ENCODE results near the gene WNT1. TPM values are rescaled to one million over a fixed set of nuclear protein-coding genes. Genes with fewer than 3 reads are reported as not detected.

WNT1 gene
- total RNA-seq, 1 donor from 2014 or later = not detected

- Mint-ChIP-seq H3K4me1 (peaks cover 28% of the 10 kb centered on the region), H3K27ac (no peak overlapping the region), H3K4me3 (peak overlapping the region; percentile 31), H3K36me3 (no peaks in the 10 kb centered on the region), H3K27me3 (ENCODE audit: insufficient read depth, low read depth) (peaks cover 64% of the 10 kb centered on the region), H3K9me3 (no peaks in the 10 kb centered on the region)
- no peaks in the 10 kb centered on the region for H3K79me2 ChIP-seq (ENCODE audit: low read depth)
- no peak overlapping the region for H3K9ac ChIP-seq
- no peak for TF ChIP-seq EZH2 (IDR thresholded peaks at IDR 0.05)
- TF ChIP-seq EZH2phosphoT487 (IDR thresholded peaks at IDR 0.05) = no peak
- no peak for TF ChIP-seq CTCF (IDR thresholded peaks at IDR 0.05)
- H3K4me2 ChIP-seq = no peak overlapping the region
- no peak for DNase-seq (ENCODE audit: low spot score)
- H3K27me3 ChIP-seq = peaks cover 62% of the 10 kb centered on the region
- H3F3A ChIP-seq (ENCODE audit: low read depth) = peaks cover 24% of the 10 kb centered on the region
- no peak overlapping the region for H3K27ac ChIP-seq
- H3K4me1 ChIP-seq = peaks cover 31% of the 10 kb centered on the region
- no peak overlapping the region for H3K4me3 ChIP-seq
- H3K9me3 ChIP-seq (ENCODE audit: low read depth) = no peaks in the 10 kb centered on the region
- H4K20me1 ChIP-seq (ENCODE audit: low read depth) = peaks cover 27% of the 10 kb centered on the region
- H2AFZ ChIP-seq (replicated peaks) = no peak overlapping the region
- H3K36me3 ChIP-seq = no peaks in the 10 kb centered on the region
Measured at GRCh38 chr12:48967991-48968390, 10.1 kb upstream of the WNT1 start.

GRCh38 chr12:48968467-48968866 is 9.7 kb upstream of the WNT1 start:
- Histone ChIP-seq H3F3A (ENCODE audit: low read depth) (peaks cover 29% of the 10 kb centered on the region), H3K4me3 (no peak overlapping the region), H3K4me1 (peaks cover 31% of the 10 kb centered on the region), H3K27ac (no peak overlapping the region), H3K4me2 (no peak overlapping the region), H3K27me3 (peaks cover 67% of the 10 kb centered on the region), H3K9ac (no peak overlapping the region), H2AFZ (replicated peaks) (no peak overlapping the region), H4K20me1 (ENCODE audit: low read depth) (peaks cover 32% of the 10 kb centered on the region), H3K9me3 (ENCODE audit: low read depth) (no peaks in the 10 kb centered on the region), H3K36me3 (no peaks in the 10 kb centered on the region), H3K79me2 (ENCODE audit: low read depth) (no peaks in the 10 kb centered on the region)
- peak overlapping the region; percentile 31 for H3K4me3 Mint-ChIP-seq
- H3K4me1 Mint-ChIP-seq = peaks cover 28% of the 10 kb centered on the region
- H3K27me3 Mint-ChIP-seq (ENCODE audit: insufficient read depth, low read depth) = peaks cover 69% of the 10 kb centered on the region
- DNase-seq (ENCODE audit: low spot score) = no peak
- H3K36me3 Mint-ChIP-seq = no peaks in the 10 kb centered on the region
- H3K27ac Mint-ChIP-seq = no peak overlapping the region
- TF ChIP-seq CTCF (IDR thresholded peaks at IDR 0.05) = no peak
- no peak for TF ChIP-seq EZH2phosphoT487 (IDR thresholded peaks at IDR 0.05)
- TF ChIP-seq EZH2 (IDR thresholded peaks at IDR 0.05) = no peak
- H3K9me3 Mint-ChIP-seq = no peaks in the 10 kb centered on the region

GRCh38 chr12:48969160-48969771 is 8.9 kb upstream of the WNT1 start:
- DNase-seq (ENCODE audit: low spot score) = no peak
- H3K4me2 ChIP-seq = peak overlapping the region; percentile 75
- H2AFZ ChIP-seq (replicated peaks) = no peak overlapping the region
- Mint-ChIP-seq H3K4me1 (peaks cover 29% of the 10 kb centered on the region), H3K27me3 (ENCODE audit: insufficient read depth, low read depth) (peaks cover 73% of the 10 kb centered on the region), H3K27ac (no peak overlapping the region), H3K9me3 (no peaks in the 10 kb centered on the region), H3K36me3 (no peaks in the 10 kb centered on the region), H3K4me3 (peak overlapping the region; percentile 75)
- H3K4me1 ChIP-seq = peaks cover 31% of the 10 kb centered on the region
- peaks cover 29% of the 10 kb centered on the region for H3F3A ChIP-seq (ENCODE audit: low read depth)
- H3K79me2 ChIP-seq (ENCODE audit: low read depth) = no peaks in the 10 kb centered on the region
- no peak overlapping the region for H3K9ac ChIP-seq
- no peak overlapping the region for H3K27ac ChIP-seq
- H3K27me3 ChIP-seq = peaks cover 75% of the 10 kb centered on the region
- peak overlapping the region; percentile 40 for H3K4me3 ChIP-seq
- TF ChIP-seq EZH2phosphoT487 (IDR thresholded peaks at IDR 0.05) (no peak), EZH2 (IDR thresholded peaks at IDR 0.05) (no peak), CTCF (IDR thresholded peaks at IDR 0.05) (no peak)
- H4K20me1 ChIP-seq (ENCODE audit: low read depth) = peaks cover 38% of the 10 kb centered on the region
- H3K9me3 ChIP-seq (ENCODE audit: low read depth) = no peaks in the 10 kb centered on the region
- H3K36me3 ChIP-seq = no peaks in the 10 kb centered on the region
